ENCODE data around the gene POLDIP2.

- TF ChIP-seq CTCF (IDR thresholded peaks at IDR 0.05) (no peak), ZFX (IDR thresholded peaks at IDR 0.05; ENCODE audit: borderline replicate concordance) (no peak)
Measured at GRCh38 chr17:28404461-28404811, 47.1 kb upstream of the POLDIP2 start.

Measured in 22Rv1 (cell line).